ENCODE data around the gene ATXN1. TPM values are rescaled to one million over a fixed set of nuclear protein-coding genes. Genes with fewer than 3 reads are reported as not detected.
"Not testable (repeated sequence)": the region's sequence is repeated elsewhere in the genome, so short reads cannot be mapped to it uniquely, and the experiment has no call there.

ATXN1 gene
- total RNA-seq, 1 experiment from 2014 or later: 19.7 TPM

DNA sequence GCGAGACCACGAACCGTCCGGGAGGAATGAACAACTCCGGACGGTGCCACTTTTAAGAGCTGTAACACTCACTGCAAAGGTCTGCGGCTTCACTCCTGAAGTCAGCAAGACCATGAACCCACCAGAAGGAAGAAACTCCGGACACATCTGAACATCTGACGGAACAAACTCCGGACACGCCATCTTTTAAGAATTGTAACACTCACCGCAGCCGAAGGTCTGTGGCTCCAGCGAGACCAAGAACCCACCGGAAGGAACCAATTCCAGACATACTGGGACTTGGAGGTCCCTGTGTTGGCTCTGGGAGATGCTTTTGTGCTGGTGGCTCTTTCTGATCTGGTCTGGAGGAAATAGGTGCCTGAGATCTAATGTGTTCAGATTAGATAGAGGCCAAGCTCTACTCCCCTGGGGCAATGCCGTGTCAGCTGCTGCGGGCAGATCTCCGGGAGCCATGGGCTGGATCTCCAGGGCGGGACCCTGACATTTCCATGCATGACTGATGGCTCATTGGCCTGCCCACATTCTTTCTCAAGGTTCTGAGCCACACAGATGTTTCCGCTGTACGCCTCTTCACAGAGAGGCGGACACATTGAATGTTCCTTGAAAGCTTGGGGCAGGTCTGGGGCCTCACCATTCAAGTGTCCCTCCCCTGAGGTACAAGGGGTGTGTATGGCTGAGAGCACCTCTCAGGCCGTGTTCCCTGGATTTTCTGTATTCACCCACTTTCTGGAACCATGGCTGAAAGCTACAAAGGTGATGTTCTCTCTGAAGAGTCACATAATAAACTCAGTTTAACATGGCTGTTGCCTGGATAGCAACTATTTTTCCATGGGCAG, 493.6 kb downstream of the ATXN1 start:
- TF ChIP-seq, protein P1, sequence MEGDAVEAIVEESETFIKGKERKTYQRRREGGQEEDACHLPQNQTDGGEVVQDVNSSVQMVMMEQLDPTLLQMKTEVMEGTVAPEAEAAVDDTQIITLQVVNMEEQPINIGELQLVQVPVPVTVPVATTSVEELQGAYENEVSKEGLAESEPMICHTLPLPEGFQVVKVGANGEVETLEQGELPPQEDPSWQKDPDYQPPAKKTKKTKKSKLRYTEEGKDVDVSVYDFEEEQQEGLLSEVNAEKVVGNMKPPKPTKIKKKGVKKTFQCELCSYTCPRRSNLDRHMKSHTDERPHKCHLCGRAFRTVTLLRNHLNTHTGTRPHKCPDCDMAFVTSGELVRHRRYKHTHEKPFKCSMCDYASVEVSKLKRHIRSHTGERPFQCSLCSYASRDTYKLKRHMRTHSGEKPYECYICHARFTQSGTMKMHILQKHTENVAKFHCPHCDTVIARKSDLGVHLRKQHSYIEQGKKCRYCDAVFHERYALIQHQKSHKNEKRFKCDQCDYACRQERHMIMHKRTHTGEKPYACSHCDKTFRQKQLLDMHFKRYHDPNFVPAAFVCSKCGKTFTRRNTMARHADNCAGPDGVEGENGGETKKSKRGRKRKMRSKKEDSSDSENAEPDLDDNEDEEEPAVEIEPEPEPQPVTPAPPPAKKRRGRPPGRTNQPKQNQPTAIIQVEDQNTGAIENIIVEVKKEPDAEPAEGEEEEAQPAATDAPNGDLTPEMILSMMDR (IDR thresholded peaks at IDR 0.05; ENCODE audit: unreplicated experiment): no peak
- no peaks in the 10 kb centered on the region for H3K36me3 Mint-ChIP-seq (ENCODE audit: insufficient read depth, unreplicated experiment)
- H3K27me3 Mint-ChIP-seq (ENCODE audit: unreplicated experiment): no peaks in the 10 kb centered on the region
- H3K4me1 Mint-ChIP-seq (ENCODE audit: low read depth, unreplicated experiment): no peaks in the 10 kb centered on the region
- no TSS peak for BruUV-seq (replicated peaks)
- H3K4me3 Mint-ChIP-seq (ENCODE audit: low read depth, unreplicated experiment): no peak overlapping the region
- H3K9me3 Mint-ChIP-seq (ENCODE audit: low read depth, unreplicated experiment): no peaks in the 10 kb centered on the region
- intact Hi-C loops (cut with micrococcal nuclease; ENCODE audit: unreplicated experiment): no loop called here
- CTCF ChIA-PET: no interaction called here
- H3K27ac Mint-ChIP-seq (ENCODE audit: unreplicated experiment): no peak overlapping the region
- DNase-seq: no peak

DNA sequence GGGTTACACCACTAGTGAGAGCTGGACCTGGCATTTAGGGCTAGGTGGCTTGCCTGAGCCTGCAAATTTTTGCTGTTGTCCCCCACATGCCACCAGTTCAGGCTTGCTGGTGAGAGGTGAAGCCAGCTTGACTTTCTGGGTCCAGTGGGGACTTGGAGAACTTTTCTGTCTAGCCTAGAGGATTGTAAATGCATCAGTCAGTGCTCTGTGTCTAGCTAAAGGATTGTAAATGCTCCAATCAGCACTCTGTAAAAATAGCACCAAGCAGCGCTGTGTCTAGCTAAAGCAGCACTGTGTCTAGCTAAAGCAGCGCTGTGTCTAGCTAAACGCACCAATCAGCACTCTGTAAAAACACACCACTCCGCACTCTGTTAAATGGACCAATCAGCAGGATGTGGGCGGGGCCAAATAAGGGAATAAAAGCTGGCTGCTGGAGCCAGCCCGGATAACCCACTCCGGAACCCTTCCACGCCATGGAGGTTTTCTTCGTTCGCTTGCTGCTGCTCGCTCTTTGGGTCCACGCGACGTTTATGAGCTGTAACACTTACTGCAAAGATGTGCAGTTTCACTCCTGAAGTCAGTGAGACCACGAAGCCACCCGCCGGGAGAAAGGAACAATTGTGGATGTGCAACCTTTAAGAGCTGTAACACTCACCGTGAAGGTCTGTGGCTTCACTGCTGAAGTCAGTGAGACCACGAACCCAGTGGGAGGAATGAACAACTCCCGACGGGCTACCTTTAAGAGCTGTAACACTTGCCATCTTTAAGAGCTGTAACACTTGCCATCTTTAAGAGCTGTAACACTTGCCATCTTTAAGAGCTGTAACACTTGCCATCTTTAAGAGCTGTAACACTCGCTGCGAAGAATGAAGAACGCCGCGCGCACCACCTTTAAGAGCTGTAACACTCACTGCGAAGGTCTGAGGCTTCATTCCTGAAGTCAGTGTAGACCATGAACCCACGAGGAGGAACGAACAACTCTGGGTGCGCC, 495.6 kb downstream of the ATXN1 start:
- intact Hi-C loops (cut with micrococcal nuclease; ENCODE audit: unreplicated experiment): no loop called here
- CTCF ChIA-PET: interaction anchor here (0.6 kb wide), 1 partner anchor 9 kb away, joined by 3 read pairs; no protein-coding TSS in a partner anchor
- TF ChIP-seq, protein P1 (IDR thresholded peaks at IDR 0.05; ENCODE audit: unreplicated experiment): no peak
- H3K27me3 Mint-ChIP-seq (ENCODE audit: unreplicated experiment): no peaks in the 10 kb centered on the region
- no peak overlapping the region for H3K27ac Mint-ChIP-seq (ENCODE audit: unreplicated experiment)
- H3K36me3 Mint-ChIP-seq (ENCODE audit: insufficient read depth, unreplicated experiment): no peaks in the 10 kb centered on the region
- DNase-seq: no peak
- H3K4me3 Mint-ChIP-seq (ENCODE audit: low read depth, unreplicated experiment): no peak overlapping the region
- BruUV-seq (replicated peaks): no TSS peak
- H3K9me3 Mint-ChIP-seq (ENCODE audit: low read depth, unreplicated experiment): no peaks in the 10 kb centered on the region
- H3K4me1 Mint-ChIP-seq (ENCODE audit: low read depth, unreplicated experiment): no peaks in the 10 kb centered on the region

DNA sequence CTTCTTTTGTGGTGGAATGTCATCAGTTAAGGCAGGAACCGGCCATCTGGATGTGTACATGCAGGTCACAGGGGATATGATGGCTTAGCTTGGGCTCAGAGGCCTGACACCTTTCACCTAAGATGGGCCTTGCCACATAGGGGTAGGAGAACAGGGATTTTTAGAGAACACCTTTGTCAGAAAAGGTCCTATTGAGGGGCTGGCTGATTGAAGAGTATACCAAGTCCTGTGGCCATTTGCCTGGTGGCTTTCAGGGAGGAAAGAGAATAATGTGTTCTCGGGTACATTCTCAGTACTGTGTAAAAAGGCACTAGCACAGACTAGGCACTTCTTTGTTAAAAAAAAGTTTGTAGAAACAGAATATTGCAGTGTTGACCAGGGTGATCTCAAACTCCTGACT, 496.5 kb downstream of the ATXN1 start:
- intact Hi-C loops (cut with micrococcal nuclease; ENCODE audit: unreplicated experiment): no loop called here
- no TSS peak for BruUV-seq (replicated peaks)
- H3K36me3 Mint-ChIP-seq (ENCODE audit: insufficient read depth, unreplicated experiment): no peaks in the 10 kb centered on the region
- DNase-seq: no peak
- CTCF ChIA-PET: no interaction called here
- no peak overlapping the region for H3K4me3 Mint-ChIP-seq (ENCODE audit: low read depth, unreplicated experiment)
- no peak overlapping the region for H3K27ac Mint-ChIP-seq (ENCODE audit: unreplicated experiment)
- no peaks in the 10 kb centered on the region for H3K9me3 Mint-ChIP-seq (ENCODE audit: low read depth, unreplicated experiment)
- H3K4me1 Mint-ChIP-seq (ENCODE audit: low read depth, unreplicated experiment): no peaks in the 10 kb centered on the region
- TF ChIP-seq, protein P1 (IDR thresholded peaks at IDR 0.05; ENCODE audit: unreplicated experiment): no peak
- no peaks in the 10 kb centered on the region for H3K27me3 Mint-ChIP-seq (ENCODE audit: unreplicated experiment)

DNA sequence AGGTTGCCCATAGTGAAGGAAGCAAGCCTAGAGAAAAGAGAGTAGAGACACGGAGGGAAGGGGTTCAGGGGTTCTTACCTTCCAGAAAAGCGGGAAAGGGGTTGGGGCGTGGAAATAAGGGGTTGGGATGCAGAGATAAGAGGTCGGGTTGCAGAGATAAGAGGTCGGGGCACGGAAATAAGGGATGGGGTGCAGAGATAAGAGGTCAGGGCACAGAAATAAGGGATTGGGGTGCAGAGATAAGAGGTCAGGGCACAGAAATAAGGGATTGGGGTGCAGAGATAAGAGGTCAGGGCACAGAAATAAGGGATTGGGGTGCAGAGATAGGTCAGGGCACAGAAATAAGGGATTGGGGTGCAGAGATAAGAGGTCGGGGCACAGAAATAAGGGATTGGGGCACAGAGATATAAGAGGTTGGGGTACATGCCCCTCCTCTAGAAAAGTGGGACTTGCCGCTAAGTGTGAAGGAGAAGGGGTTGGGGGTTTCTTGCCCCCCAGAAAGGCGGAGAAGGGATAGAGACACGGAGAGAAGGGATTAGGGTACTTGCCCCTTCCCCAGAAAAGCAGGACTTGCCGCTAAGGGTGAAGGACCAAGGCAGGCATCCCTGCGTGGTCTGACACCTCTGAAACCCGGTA, 497.7 kb downstream of the ATXN1 start:
- H3K27me3 Mint-ChIP-seq (ENCODE audit: unreplicated experiment): not testable (repeated sequence)

DNA sequence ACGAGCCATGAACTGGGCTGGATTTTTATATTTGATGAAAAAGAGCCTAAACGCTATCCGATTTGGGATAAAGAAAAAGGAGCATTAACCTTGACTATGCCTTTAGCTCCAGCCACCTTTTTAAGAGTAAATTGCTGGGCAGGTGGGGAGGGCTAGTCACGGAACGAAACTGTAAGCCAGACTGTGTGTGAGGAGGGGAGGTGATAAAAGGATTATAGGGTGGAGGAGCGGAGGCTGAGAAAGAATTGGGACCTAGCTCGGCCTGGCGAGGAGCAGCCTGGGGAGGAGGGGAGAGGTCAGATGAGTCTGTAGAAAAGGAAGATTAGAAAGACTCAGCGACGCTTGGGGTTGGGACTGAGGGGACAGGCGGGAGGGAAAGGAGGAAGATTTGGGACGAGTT, 498.5 kb downstream of the ATXN1 start:
- DNase-seq; H3K36me3 Mint-ChIP-seq (ENCODE audit: insufficient read depth, unreplicated experiment); intact Hi-C loops (cut with micrococcal nuclease; ENCODE audit: unreplicated experiment); H3K27ac Mint-ChIP-seq (ENCODE audit: unreplicated experiment); H3K27me3 Mint-ChIP-seq (ENCODE audit: unreplicated experiment); BruUV-seq (replicated peaks); H3K9me3 Mint-ChIP-seq (ENCODE audit: low read depth, unreplicated experiment); H3K4me3 Mint-ChIP-seq (ENCODE audit: low read depth, unreplicated experiment); CTCF ChIA-PET; H3K4me1 Mint-ChIP-seq (ENCODE audit: low read depth, unreplicated experiment): not testable (repeated sequence)

More for the DNA sequence above, 497.7 kb downstream of the ATXN1 start:
- BruUV-seq (replicated peaks); H3K4me3 Mint-ChIP-seq (ENCODE audit: low read depth, unreplicated experiment); H3K27ac Mint-ChIP-seq (ENCODE audit: unreplicated experiment); H3K4me1 Mint-ChIP-seq (ENCODE audit: low read depth, unreplicated experiment); intact Hi-C loops (cut with micrococcal nuclease; ENCODE audit: unreplicated experiment); H3K36me3 Mint-ChIP-seq (ENCODE audit: insufficient read depth, unreplicated experiment); CTCF ChIA-PET; DNase-seq; H3K9me3 Mint-ChIP-seq (ENCODE audit: low read depth, unreplicated experiment): not testable (repeated sequence)

DNA sequence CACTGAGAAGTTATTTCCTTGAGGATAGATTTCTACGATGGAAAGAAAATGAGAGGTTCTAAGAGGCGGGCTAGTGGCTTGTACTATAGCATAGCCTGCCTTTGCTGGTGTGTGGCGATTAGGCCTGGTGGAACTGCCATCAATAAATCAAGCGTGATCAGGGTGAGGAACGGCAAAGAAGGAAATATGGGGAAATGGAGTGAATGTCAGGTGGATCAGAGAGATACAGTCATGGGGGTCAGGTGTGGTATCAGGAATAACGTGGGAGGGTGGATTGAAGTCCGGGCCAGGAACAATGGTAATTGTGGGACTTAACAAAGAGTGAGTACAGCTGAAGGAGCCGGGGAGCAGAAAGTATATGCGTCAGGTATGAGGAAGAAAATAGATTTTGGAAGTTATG, 500.7 kb downstream of the ATXN1 start:
- intact Hi-C loops (cut with micrococcal nuclease; ENCODE audit: unreplicated experiment); H3K4me1 Mint-ChIP-seq (ENCODE audit: low read depth, unreplicated experiment); H3K27me3 Mint-ChIP-seq (ENCODE audit: unreplicated experiment); BruUV-seq (replicated peaks); H3K9me3 Mint-ChIP-seq (ENCODE audit: low read depth, unreplicated experiment); H3K27ac Mint-ChIP-seq (ENCODE audit: unreplicated experiment); DNase-seq; CTCF ChIA-PET; H3K4me3 Mint-ChIP-seq (ENCODE audit: low read depth, unreplicated experiment); H3K36me3 Mint-ChIP-seq (ENCODE audit: insufficient read depth, unreplicated experiment): not testable (repeated sequence)

DNA sequence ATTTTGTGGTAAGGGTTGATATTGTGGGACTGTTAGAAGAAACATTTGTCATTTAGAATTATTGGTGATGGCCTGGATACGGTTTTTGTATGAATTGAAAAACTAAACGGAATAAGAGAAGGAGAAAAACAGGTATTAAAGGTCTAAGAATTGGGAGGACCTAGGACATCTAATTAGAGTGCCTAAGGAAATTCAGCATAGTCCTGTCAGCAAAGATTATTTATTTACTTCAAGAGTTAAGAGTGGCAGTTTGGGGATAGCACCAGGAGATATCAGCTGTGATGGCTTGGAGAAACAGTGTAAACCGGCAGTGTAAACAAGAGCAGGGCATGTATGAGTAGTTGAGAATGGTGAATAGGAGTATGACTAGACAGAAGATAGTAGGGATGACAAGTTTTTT, 501.7 kb downstream of the ATXN1 start:
- DNase-seq; H3K36me3 Mint-ChIP-seq (ENCODE audit: insufficient read depth, unreplicated experiment); H3K4me1 Mint-ChIP-seq (ENCODE audit: low read depth, unreplicated experiment); intact Hi-C loops (cut with micrococcal nuclease; ENCODE audit: unreplicated experiment); H3K27ac Mint-ChIP-seq (ENCODE audit: unreplicated experiment); H3K27me3 Mint-ChIP-seq (ENCODE audit: unreplicated experiment); BruUV-seq (replicated peaks); H3K4me3 Mint-ChIP-seq (ENCODE audit: low read depth, unreplicated experiment); CTCF ChIA-PET; H3K9me3 Mint-ChIP-seq (ENCODE audit: low read depth, unreplicated experiment): not testable (repeated sequence)

Measured in Calu3 (cell line).